Astrocyte (in vitro differentiated cells and primary cell): ENCODE data around the gene C15orf62.

Source experiments
- CTCF ChIP-seq: IDR thresholded peaks from 2 replicates; pipeline ENCODE4 v1.5.1; 2011; ENCODE audit warnings: low read depth, mild to moderate bottlenecking, inconsistent platforms, low read length, moderate library complexity; ENCODE audit not compliant: insufficient read depth
- EZH2 ChIP-seq: IDR thresholded peaks from 2 replicates; pipeline ENCODE4 v1.6.1; 2012; ENCODE audit warnings: mild to moderate bottlenecking, low read length, inconsistent platforms; ENCODE audit not compliant: insufficient read depth

- TF ChIP-seq CTCF (no peak), EZH2 (no peak)
Measured at GRCh38 chr15:40793216-40793989, 23.6 kb downstream of the C15orf62 start.
